IMR-90 (cell line): ENCODE data around the gene ACSL6. TPM values are rescaled to one million over a fixed set of nuclear protein-coding genes. Genes with fewer than 3 reads are reported as not detected.

Source experiments
- ATAC-seq: fragments of 200-7000 bp; cut with Tn5 transposase; 2 replicates; pipeline ENCODE4 v1.9.1; 2020; ENCODE audit warnings: low read depth, mild to moderate bottlenecking, moderate library complexity
- BruUV-seq: library from RNA; stranded (reverse); fragments of 400-500 nt; replicated peaks from 2 replicates; lab custom pipeline; 2021; lab: Mats Ljungman, UMichigan
- CTCF ChIA-PET: fragments of 300-600 bp; formaldehyde crosslinking; extraction: SDS; loops from one replicate; lab custom pipeline; 2021; ENCODE audit warnings: antibody characterized with exemption; lab: Yijun Ruan, JAX
- POLR2A ChIA-PET: fragments of 300-600 bp; sonication (Branson Sonifier 250); formaldehyde crosslinking; loops from one replicate; lab custom pipeline; 2022; ENCODE audit warnings: antibody characterized with exemption; ENCODE audit not compliant: unreplicated experiment; lab: Charles Lee
- DNase-seq: peaks from one replicate; pipeline ENCODE4 v3.0.0; 2013
- H2AFZ ChIP-seq: replicated peaks from 2 replicates; pipeline ENCODE3; 2013; ENCODE audit warnings: low read length, mild to moderate bottlenecking; ENCODE audit not compliant: poor library complexity
- H2AK5ac ChIP-seq: 2 replicates; pipeline ENCODE4 v1.6.1; 2013; ENCODE audit warnings: low read depth, low read length, inconsistent platforms
- H2AK9ac ChIP-seq: replicated peaks from 2 replicates; pipeline ENCODE3; 2013; ENCODE audit warnings: mild to moderate bottlenecking, low read depth, low read length, moderate library complexity; ENCODE audit not compliant: poor library complexity
- H2BK120ac ChIP-seq: 2 replicates; pipeline ENCODE4 v1.6.1; 2013; ENCODE audit warnings: low read depth, low read length, inconsistent platforms
- H2BK15ac ChIP-seq: 3 replicates; pipeline ENCODE4 v1.6.1; 2013; ENCODE audit warnings: low read depth, low read length, inconsistent platforms
- H2BK20ac ChIP-seq: 2 replicates; pipeline ENCODE4 v1.6.1; 2013; ENCODE audit warnings: low read depth, mild to moderate bottlenecking, inconsistent platforms, low read length, moderate library complexity
- H2BK5ac ChIP-seq: 2 replicates; pipeline ENCODE4 v1.6.1; 2013; ENCODE audit warnings: mild to moderate bottlenecking, low read depth, low read length, inconsistent platforms; ENCODE audit not compliant: poor library complexity, severe bottlenecking
- H3K14ac ChIP-seq: replicated peaks from 2 replicates; pipeline ENCODE4 v1.6.1; 2013; ENCODE audit warnings: low read depth, low read length, inconsistent platforms
- H3K18ac ChIP-seq: 2 replicates; pipeline ENCODE4 v1.6.1; 2013; ENCODE audit warnings: low read depth, low read length, control low read depth
- H3K23ac ChIP-seq: 2 replicates; pipeline ENCODE4 v1.6.1; 2013; ENCODE audit warnings: low read depth, low read length, inconsistent platforms
- H3K27ac ChIP-seq: 2 replicates; pipeline ENCODE4 v1.5.1; 2013; ENCODE audit warnings: mild to moderate bottlenecking, control low read depth, low read length; ENCODE audit not compliant: insufficient read depth
- H3K27me3 ChIP-seq: 2 replicates; pipeline ENCODE4 v1.6.1; 2013; ENCODE audit warnings: low read length; ENCODE audit not compliant: control insufficient read depth, insufficient read depth
- H3K36me3 ChIP-seq: 2 replicates; pipeline ENCODE4 v1.6.1; 2013; ENCODE audit warnings: low read length, mixed read lengths; ENCODE audit not compliant: control insufficient read depth, insufficient read depth
- H3K4ac ChIP-seq: 2 replicates; pipeline ENCODE4 v1.6.1; 2013; ENCODE audit warnings: low read depth, low read length, inconsistent platforms
- H3K4me1 ChIP-seq: 2 replicates; pipeline ENCODE4 v1.6.1; 2013; ENCODE audit warnings: low read length, mixed read lengths; ENCODE audit not compliant: control insufficient read depth, insufficient read depth
- H3K4me2 ChIP-seq: 2 replicates; pipeline ENCODE4 v1.6.1; 2013; ENCODE audit warnings: low read depth, mild to moderate bottlenecking, control low read depth, low read length, moderate library complexity
- H3K4me3 ChIP-seq: 2 replicates; pipeline ENCODE4 v1.5.1; 2013; ENCODE audit warnings: low read depth, mild to moderate bottlenecking, control low read depth, low read length, moderate library complexity; ENCODE audit not compliant: insufficient read depth
- H3K56ac ChIP-seq: 2 replicates; pipeline ENCODE4 v1.6.1; 2013; ENCODE audit warnings: low read length, inconsistent platforms; ENCODE audit not compliant: insufficient read depth; ENCODE audit errors: extremely low read depth
- H3K79me1 ChIP-seq, 2 experiments: 2 replicates each; pipeline ENCODE4 v1.6.1; 2013; ENCODE audit warnings: low read length in 2 of 2, inconsistent platforms in 1 of 2, low read depth in 1 of 2
- H3K9ac ChIP-seq: 2 replicates; pipeline ENCODE4 v1.6.1; 2013; ENCODE audit warnings: low read depth, low read length, control low read depth
- H3K9me1 ChIP-seq: 2 replicates; pipeline ENCODE4 v1.6.1; 2013; ENCODE audit warnings: low read length, inconsistent platforms; ENCODE audit not compliant: insufficient read depth
- H3K9me3 ChIP-seq: 2 replicates; pipeline ENCODE4 v1.6.1; 2013; ENCODE audit warnings: low read length; ENCODE audit not compliant: control insufficient read depth, insufficient read depth
- H4K20me1 ChIP-seq: 2 replicates; pipeline ENCODE4 v1.6.1; 2013; ENCODE audit warnings: low read length, inconsistent platforms; ENCODE audit not compliant: insufficient read depth
- H4K5ac ChIP-seq: 2 replicates; pipeline ENCODE4 v1.6.1; 2013; ENCODE audit warnings: mild to moderate bottlenecking, low read depth, low read length, control low read depth
- H4K8ac ChIP-seq, 2 experiments: 2 replicates each; pipeline ENCODE4 v1.6.1; 2013; ENCODE audit warnings: low read depth in 2 of 2, low read length in 2 of 2, control low read depth in 1 of 2, inconsistent platforms in 1 of 2
- H4K91ac ChIP-seq: 2 replicates; pipeline ENCODE4 v1.6.1; 2013; ENCODE audit warnings: low read depth, low read length, inconsistent platforms; ENCODE audit not compliant: insufficient read depth
- BHLHE40 ChIP-seq: fragments of 150-350 bp; IDR thresholded peaks from 2 replicates; pipeline ENCODE4 v1.6.1; 2016; ENCODE audit warnings: mild to moderate bottlenecking, low read depth, low read length
- CHD1 ChIP-seq: IDR thresholded peaks from 2 replicates; pipeline ENCODE4 v1.6.1; 2012; ENCODE audit warnings: low read depth, low read length, improper control_type of control experiment
- FOS ChIP-seq: fragments of 150-350 bp; IDR thresholded peaks from 2 replicates; pipeline ENCODE4 v1.6.1; 2016; ENCODE audit warnings: low read depth, low read length
- MAFK ChIP-seq: IDR thresholded peaks from 2 replicates; pipeline ENCODE4 v1.6.1; 2012; ENCODE audit warnings: low read depth, low read length, improper control_type of control experiment
- MAZ ChIP-seq: IDR thresholded peaks from 2 replicates; pipeline ENCODE4 v1.6.1; 2012; ENCODE audit warnings: low read depth, mild to moderate bottlenecking, low read length, improper control_type of control experiment, moderate library complexity, borderline replicate concordance
- MXI1 ChIP-seq: IDR thresholded peaks from 2 replicates; pipeline ENCODE4 v1.6.1; 2012; ENCODE audit warnings: low read depth, mild to moderate bottlenecking, low read length, moderate library complexity, borderline replicate concordance
- NFE2L2 ChIP-seq: fragments of 150-350 bp; IDR thresholded peaks from 2 replicates; pipeline ENCODE4 v1.6.1; 2016; ENCODE audit warnings: low read depth, mild to moderate bottlenecking, low read length
- POLR2A ChIP-seq: IDR thresholded peaks from 2 replicates; pipeline ENCODE4 v1.6.1; 2012; ENCODE audit warnings: mild to moderate bottlenecking, low read depth, low read length
- RAD21 ChIP-seq: IDR thresholded peaks from 2 replicates; pipeline ENCODE4 v1.6.1; 2012; ENCODE audit warnings: low read length, improper control_type of control experiment
- RCOR1 ChIP-seq: IDR thresholded peaks from 2 replicates; pipeline ENCODE4 v1.6.1; 2012; ENCODE audit warnings: mild to moderate bottlenecking, low read length, improper control_type of control experiment; ENCODE audit not compliant: insufficient replicate concordance
- RFX5 ChIP-seq: IDR thresholded peaks from 2 replicates; pipeline ENCODE4 v1.8.0; 2012; ENCODE audit warnings: low read depth, mild to moderate bottlenecking, low read length, moderate library complexity
- SMC3 ChIP-seq: fragments of 150-350 bp; IDR thresholded peaks from 2 replicates; pipeline ENCODE4 v1.6.1; 2016; ENCODE audit warnings: low read depth, mild to moderate bottlenecking, antibody characterized with exemption, low read length, moderate library complexity
- WGBS, 2 experiments: methylation state at CpG; one replicate each; pipeline versions ENCODE4 v1.1.5 to v1.1.7; 2013; ENCODE audit warnings: missing lambda C conversion rate in 2 of 2; ENCODE audit not compliant: insufficient read length in 1 of 2; ENCODE audit errors: extremely low coverage in 2 of 2; 5-methylcytosine and 5-hydroxymethylcytosine counted together
- dilution Hi-C: fragments of 300-500 bp; cut with HindIII; formaldehyde crosslinking; loops from one replicate; pipeline ENCODE4 v1.14.3; 2018; ENCODE audit warnings: low sequenced_read_pairs; ENCODE audit not compliant: unreplicated experiment
- in situ Hi-C: fragments of 300-500 bp; cut with MboI; formaldehyde crosslinking; loops from 3 replicates; pipeline ENCODE4 v1.14.3; 2019; ENCODE audit warnings: low sequenced_read_pairs, inconsistent platforms, mixed read lengths
- intact Hi-C: fragments of 100-400 bp; cut with micrococcal nuclease; formaldehyde crosslinking; loops from 2 replicates; pipeline ENCODE4 v1.10.0; 2022
- polyA plus RNA-seq, 3 experiments: library from polyadenylated mRNA; depleted of rRNA; stranded (reverse); fragments of >200 nt; gene quantifications; 2 replicates each; pipeline ENCODE4 v1.2.3, GENCODE V29; 2012; ENCODE audit warnings: low replicate concordance in 1 of 3
- total RNA-seq: library from RNA; depleted of rRNA; stranded (reverse); fragments of >200 nt; gene quantifications from 2 replicates; pipeline ENCODE4 v1.2.3, GENCODE V29; 2012
- TF ChIP-seq, protein P1 (sequence below): fragments of 150-350 bp; IDR thresholded peaks from 2 replicates; pipeline ENCODE4 v1.6.1; 2016; ENCODE audit warnings: low read depth, mild to moderate bottlenecking, low read length, moderate library complexity, borderline replicate concordance
- TF ChIP-seq, protein P2 (sequence below): fragments of 150-350 bp; IDR thresholded peaks from 2 replicates; pipeline ENCODE4 v1.6.1; 2017; ENCODE audit warnings: mild to moderate bottlenecking, antibody characterized with exemption, low read length, low read depth

ACSL6 gene
- total and polyA plus RNA-seq, 2 of the 4 experiments (the other 2 are of a cell fraction), result not detected

- POLR2A ChIA-PET, result no interaction called here
- Histone ChIP-seq H3K4ac (no peak overlapping the region), H2BK15ac (no peak overlapping the region), H2AK5ac (no peak overlapping the region), H4K20me1 (no peaks in the 10 kb centered on the region), H3K27ac (no peak overlapping the region), H3K4me1 (no peaks in the 10 kb centered on the region), H3K56ac (no peak overlapping the region), H3K18ac (no peak overlapping the region), H3K9me3 (no peaks in the 10 kb centered on the region), H3K4me3 (no peak overlapping the region), H3K4me2 (no peak overlapping the region), H2BK120ac (no peak overlapping the region), H3K14ac (no peak overlapping the region), H2BK5ac (no peak overlapping the region), H2AFZ (no peak overlapping the region), H3K27me3 (peaks cover 13% of the 10 kb centered on the region), H4K5ac (no peak overlapping the region), H2BK20ac (no peak overlapping the region), H3K79me1 (no peaks in the 10 kb centered on the region), H4K8ac (no peak overlapping the region), H3K23ac (no peak overlapping the region), H2AK9ac (no peak overlapping the region), H3K36me3 (no peaks in the 10 kb centered on the region), H4K91ac (no peak overlapping the region), H3K9me1 (no peaks in the 10 kb centered on the region), H3K9ac (no peak overlapping the region)
- ATAC-seq, result no peak
- TF ChIP-seq MAZ (no peak), RAD21 (no peak), FOS (no peak), RCOR1 (no peak), MAFK (no peak), CHD1 (no peak), BHLHE40 (no peak), RFX5 (no peak), NFE2L2 (no peak), POLR2A (no peak), MXI1 (no peak), SMC3 (no peak)
- TF ChIP-seq, protein P1, sequence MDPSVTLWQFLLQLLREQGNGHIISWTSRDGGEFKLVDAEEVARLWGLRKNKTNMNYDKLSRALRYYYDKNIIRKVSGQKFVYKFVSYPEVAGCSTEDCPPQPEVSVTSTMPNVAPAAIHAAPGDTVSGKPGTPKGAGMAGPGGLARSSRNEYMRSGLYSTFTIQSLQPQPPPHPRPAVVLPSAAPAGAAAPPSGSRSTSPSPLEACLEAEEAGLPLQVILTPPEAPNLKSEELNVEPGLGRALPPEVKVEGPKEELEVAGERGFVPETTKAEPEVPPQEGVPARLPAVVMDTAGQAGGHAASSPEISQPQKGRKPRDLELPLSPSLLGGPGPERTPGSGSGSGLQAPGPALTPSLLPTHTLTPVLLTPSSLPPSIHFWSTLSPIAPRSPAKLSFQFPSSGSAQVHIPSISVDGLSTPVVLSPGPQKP, result no peak
- TF ChIP-seq, protein P2, sequence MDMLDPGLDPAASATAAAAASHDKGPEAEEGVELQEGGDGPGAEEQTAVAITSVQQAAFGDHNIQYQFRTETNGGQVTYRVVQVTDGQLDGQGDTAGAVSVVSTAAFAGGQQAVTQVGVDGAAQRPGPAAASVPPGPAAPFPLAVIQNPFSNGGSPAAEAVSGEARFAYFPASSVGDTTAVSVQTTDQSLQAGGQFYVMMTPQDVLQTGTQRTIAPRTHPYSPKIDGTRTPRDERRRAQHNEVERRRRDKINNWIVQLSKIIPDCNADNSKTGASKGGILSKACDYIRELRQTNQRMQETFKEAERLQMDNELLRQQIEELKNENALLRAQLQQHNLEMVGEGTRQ, result no peak
- BruUV-seq, result no TSS peak
- in situ Hi-C loops (no loop called here), dilution Hi-C loops (no loop called here), intact Hi-C loops (no loop called here)
- 67% methylated on average over 5 of the region's 7 CpGs; no CpG with 5 or more reads in 1 of the 2 experiments for WGBS, 2 experiments
- CTCF ChIA-PET, result no interaction called here
- DNase-seq, result no peak
Measured at GRCh38 chr5:132025403-132025971, 14.0 kb upstream of the ACSL6 start.
